Thymus (tissue), 11 donors: ENCODE measurements around the gene C1orf50. TPM values are rescaled to one million over a fixed set of nuclear protein-coding genes. Genes with fewer than 3 reads are reported as not detected.

ENCODE experiments used
- DNase-seq, 9 donors: peaks; one replicate each; pipeline ENCODE4 v3.0.0-alpha.2; 2013; ENCODE audit warnings: low spot score in 9 of 9, low read depth in 6 of 9, missing footprints in 1 of 9
- H3K27ac ChIP-seq, 2 donors: one replicate each; pipeline ENCODE4 v1.5.1; 2013; ENCODE audit warnings: control low read depth in 1 of 2, low read depth in 1 of 2, low read length in 1 of 2, mild to moderate bottlenecking in 1 of 2, moderate library complexity in 1 of 2
- H3K27me3 ChIP-seq, 2 donors: one replicate each; pipeline ENCODE4 v1.5.1; 2013; ENCODE audit warnings: low read length in 1 of 2; ENCODE audit not compliant: control insufficient read depth in 2 of 2, insufficient read depth in 1 of 2
- H3K36me3 ChIP-seq, 2 donors: one replicate each; pipeline ENCODE4 v1.5.1; 2013; ENCODE audit warnings: low read length in 1 of 2, mild to moderate bottlenecking in 1 of 2, moderate library complexity in 1 of 2; ENCODE audit not compliant: control insufficient read depth in 2 of 2, insufficient read depth in 2 of 2
- H3K4me1 ChIP-seq, 2 donors: one replicate each; pipeline ENCODE4 v1.5.1; 2013; ENCODE audit warnings: low read length in 2 of 2; ENCODE audit not compliant: control insufficient read depth in 2 of 2, insufficient read depth in 2 of 2
- H3K4me3 ChIP-seq, 2 donors: one replicate each; pipeline ENCODE4 v1.5.1; 2013; ENCODE audit warnings: low read length in 2 of 2, control low read depth in 1 of 2, mild to moderate bottlenecking in 1 of 2
- H3K9me3 ChIP-seq, 2 donors: one replicate each; pipeline ENCODE4 v1.5.1; 2013; ENCODE audit warnings: low read length in 1 of 2, mild to moderate bottlenecking in 1 of 2; ENCODE audit not compliant: control insufficient read depth in 2 of 2, insufficient read depth in 1 of 2
- WGBS: extraction: QIAGEN DNeasy Blood & Tissue Kit; methylation state at CpG from one replicate; pipeline ENCODE4 v1.1.7; 2013; 5-methylcytosine and 5-hydroxymethylcytosine counted together
- polyA plus RNA-seq: library from polyadenylated mRNA; stranded (reverse); fragments of 200-250 nt; gene quantifications from one replicate; pipeline ENCODE4 v1.2.3, GENCODE V29; 2013
- total RNA-seq: library from RNA; stranded (reverse); fragments of 120-200 nt; gene quantifications from one replicate; pipeline ENCODE4 v1.2.4, GENCODE V29; 2013
- donor health status: healthy.

Gene C1orf50
- total and polyA plus RNA-seq, 2 donors, result 4.0 TPM

DNA sequence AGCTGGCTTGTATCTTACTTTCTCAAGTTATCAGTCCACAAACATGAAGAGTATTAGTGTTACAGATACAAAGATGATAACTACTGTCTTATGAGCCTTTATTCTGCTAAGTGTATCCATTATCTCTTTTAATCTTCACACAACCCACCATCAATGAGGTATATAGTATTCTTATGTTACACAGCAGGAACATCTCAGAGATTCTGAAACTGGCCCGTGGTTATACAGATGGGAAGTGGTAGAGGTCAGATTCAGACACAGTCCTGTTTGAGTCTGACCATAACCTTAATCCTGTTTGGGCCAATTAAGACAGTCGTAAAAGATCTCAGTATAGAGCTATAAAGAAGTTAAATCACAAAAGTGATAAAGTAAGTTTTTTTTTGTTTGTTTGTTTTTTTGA, 12.7 kb downstream of the C1orf50 start:
- H3K27ac ChIP-seq, result no peak overlapping the region
- peaks cover 0 to 2% of the 10 kb centered on the region in 2 donors for H3K27me3 ChIP-seq
- no peak for DNase-seq
- H3K9me3 ChIP-seq, result no peaks in the 10 kb centered on the region
- WGBS, result 93% methylated on average over 2 of the region's 2 CpGs
- H3K36me3 ChIP-seq, result peaks cover 35 to 56% of the 10 kb centered on the region in 2 donors
- H3K4me3 ChIP-seq, result no peak overlapping the region
- H3K4me1 ChIP-seq, result peaks cover under 1 to 3% of the 10 kb centered on the region in 2 donors

DNA sequence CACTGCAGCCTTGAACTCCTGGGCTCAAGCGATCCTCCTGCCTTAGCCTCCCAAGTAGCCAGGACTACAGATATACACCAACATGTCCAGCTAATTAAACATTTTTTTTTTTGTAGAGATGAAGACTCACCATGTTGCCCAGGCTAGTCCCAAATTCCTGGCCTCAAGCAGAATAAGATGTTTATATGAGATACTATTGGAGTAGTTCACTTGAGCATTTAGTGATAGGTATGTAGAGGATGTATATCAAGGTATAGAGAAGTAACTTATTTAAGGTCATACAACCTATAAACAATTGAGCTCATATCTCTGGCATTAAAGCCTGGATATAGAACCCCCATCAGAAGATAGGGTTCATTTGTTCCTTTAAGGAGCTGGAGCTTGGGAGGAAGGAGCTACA, 13.1 kb downstream of the C1orf50 start:
- H3K4me3 ChIP-seq, result no peak overlapping the region
- 98% methylated on average over 1 of the region's 1 CpG for WGBS
- H3K4me1 ChIP-seq, result peaks cover 5 to 8% of the 10 kb centered on the region in 2 donors
- DNase-seq, result no peak
- no peaks in the 10 kb centered on the region for H3K9me3 ChIP-seq
- no peak overlapping the region for H3K27ac ChIP-seq
- peaks cover 32 to 52% of the 10 kb centered on the region in 2 donors for H3K36me3 ChIP-seq
- peaks cover 0 to 6% of the 10 kb centered on the region in 2 donors for H3K27me3 ChIP-seq

DNA sequence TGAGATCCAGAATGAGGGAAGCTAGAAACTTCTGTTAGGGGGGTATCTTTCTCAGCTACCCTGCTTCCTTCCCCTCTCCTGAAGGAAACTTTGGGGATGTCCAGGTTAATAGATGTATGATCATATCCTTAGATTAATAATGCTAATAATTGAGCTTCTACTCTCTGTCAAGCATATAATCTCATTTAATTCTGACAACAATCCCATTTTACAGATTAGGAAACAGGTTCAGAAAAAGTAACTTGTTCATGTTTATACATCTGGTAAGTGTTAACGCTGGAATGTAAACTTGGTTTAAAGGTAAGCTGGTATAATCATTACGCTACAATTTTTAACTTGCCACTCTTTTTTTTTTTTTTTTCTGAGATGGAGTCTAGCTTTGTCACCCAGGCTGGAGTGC, 16.0 kb downstream of the C1orf50 start:
- no peak overlapping the region for H3K27ac ChIP-seq
- H3K9me3 ChIP-seq, result no peaks in the 10 kb centered on the region
- H3K4me3 ChIP-seq, result no peak overlapping the region
- H3K27me3 ChIP-seq, result peaks cover 0 to 6% of the 10 kb centered on the region in 2 donors
- DNase-seq, result no peak
- H3K4me1 ChIP-seq, result peaks cover 5 to 14% of the 10 kb centered on the region in 2 donors
- WGBS, result 98% methylated on average over 2 of the region's 2 CpGs
- H3K36me3 ChIP-seq, result peaks cover 7 to 25% of the 10 kb centered on the region in 2 donors

DNA sequence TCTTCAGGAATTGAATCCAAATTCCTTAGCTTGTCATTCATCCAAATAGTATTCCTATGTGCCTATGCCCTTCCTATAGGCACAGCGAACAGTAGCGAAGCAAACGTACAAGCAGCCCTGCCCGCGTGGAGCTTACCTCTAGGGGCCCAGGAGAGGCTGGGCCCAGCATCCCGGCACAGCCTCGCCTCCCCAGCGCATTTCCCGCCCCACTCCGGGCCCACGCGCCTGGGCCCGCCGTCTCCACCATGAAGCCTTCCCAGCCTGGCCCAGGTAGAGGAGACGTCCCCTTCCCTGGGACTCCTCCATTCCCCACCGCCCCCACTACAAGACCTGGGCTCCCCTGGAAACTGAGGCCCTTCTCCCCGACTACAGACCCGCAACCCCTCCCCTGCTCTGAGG, 17.5 kb downstream of the C1orf50 start:
- Histone ChIP-seq H3K27me3 (peaks cover 0 to 6% of the 10 kb centered on the region in 2 donors), H3K4me3 (peak overlapping the region; percentile 33 to 42), H3K9me3 (no peaks in the 10 kb centered on the region), H3K36me3 (peaks cover 3 to 21% of the 10 kb centered on the region in 2 donors), H3K4me1 (peaks cover 5 to 14% of the 10 kb centered on the region in 2 donors), H3K27ac (no peak overlapping the region)
- no peak for DNase-seq
- WGBS, result 93% methylated on average over 18 of the region's 18 CpGs

DNA sequence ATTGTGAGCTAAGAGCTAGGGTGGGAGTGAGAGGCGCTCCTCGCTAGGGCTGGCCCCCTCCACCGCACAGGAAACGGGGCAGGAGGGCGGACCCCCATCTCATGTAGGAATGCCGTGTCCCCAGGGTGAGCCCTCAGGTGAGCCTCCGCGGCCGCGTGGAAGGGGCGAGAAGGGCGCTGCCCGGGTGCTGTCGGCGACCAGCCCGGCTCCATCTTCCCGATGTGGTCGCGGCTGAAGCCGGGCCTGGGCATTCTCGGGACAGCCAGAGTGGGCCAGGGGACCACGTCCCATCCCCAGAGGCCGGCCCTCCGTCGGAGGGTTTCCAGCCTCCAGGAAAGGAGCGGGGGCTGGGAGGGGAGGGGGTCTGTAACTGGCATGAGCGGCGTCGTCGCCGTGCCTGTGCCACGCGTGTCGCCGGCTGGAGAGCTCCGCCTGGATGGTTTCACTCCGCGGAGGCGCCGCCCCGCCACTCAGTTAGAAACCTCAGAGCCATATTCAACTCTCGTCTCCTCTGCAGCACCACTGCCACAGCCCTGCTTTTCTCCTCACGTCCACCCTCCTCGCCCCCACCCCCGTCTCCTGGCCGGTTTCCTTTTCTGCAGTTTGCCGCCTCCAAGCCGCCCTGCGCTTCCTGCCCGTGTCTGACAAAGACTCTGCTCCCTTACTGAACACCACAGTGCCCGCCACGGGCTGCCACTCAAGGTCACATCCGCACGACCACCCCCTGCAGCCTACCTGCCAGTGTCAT, 18.1 kb downstream of the C1orf50 start, which contains the start of gene TMEM269:
Gene TMEM269, plus strand, starts transcription at position 46 of the 748 bp plus-strand sequence. CDS start 4,903 bp downstream, outside the sequence.
- Histone ChIP-seq H3K4me3 (peak within 1 kb of the TSS; percentile 33 to 42), H3K9me3 (no peaks in the 10 kb centered on the region), H3K4me1 (peaks cover 5 to 14% of the 10 kb centered on the region in 2 donors), H3K27me3 (peaks cover 0 to 6% of the 10 kb centered on the region in 2 donors), H3K36me3 (peaks cover 3 to 21% of the 10 kb centered on the region in 2 donors), H3K27ac (no peak within 1 kb of the TSS)
- peak in 2 of 9 donors; percentile 47 to 65 for DNase-seq
- WGBS, result 8% methylated on average over 54 of the region's 54 CpGs

DNA sequence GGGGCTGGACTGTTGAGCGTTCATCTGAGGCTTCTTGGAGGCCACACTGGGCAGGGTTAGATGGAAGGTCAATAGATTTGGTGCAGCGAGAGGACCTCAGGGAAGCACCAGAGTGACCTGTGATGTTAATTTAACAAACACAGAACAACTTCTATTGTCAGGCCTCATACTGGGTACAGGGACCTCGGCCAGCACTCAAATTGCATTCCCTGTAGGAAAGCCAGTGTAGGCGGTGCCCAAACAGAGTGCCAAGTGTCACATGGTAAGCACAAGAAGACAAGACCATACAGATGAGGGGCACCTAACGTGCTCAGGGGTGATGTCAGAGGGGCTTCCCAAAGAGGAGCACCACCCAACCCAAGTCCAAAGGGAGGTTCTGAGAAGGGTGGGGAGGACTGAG, 19.0 kb downstream of the C1orf50 start:
- Histone ChIP-seq H3K27ac (no peak overlapping the region), H3K9me3 (no peaks in the 10 kb centered on the region), H3K36me3 (peaks cover 3 to 16% of the 10 kb centered on the region in 2 donors), H3K4me3 (no peak overlapping the region), H3K27me3 (peaks cover 0 to 6% of the 10 kb centered on the region in 2 donors), H3K4me1 (peaks cover 5 to 14% of the 10 kb centered on the region in 2 donors)
- WGBS, result 96% methylated on average over 5 of the region's 5 CpGs
- DNase-seq, result no peak

DNA sequence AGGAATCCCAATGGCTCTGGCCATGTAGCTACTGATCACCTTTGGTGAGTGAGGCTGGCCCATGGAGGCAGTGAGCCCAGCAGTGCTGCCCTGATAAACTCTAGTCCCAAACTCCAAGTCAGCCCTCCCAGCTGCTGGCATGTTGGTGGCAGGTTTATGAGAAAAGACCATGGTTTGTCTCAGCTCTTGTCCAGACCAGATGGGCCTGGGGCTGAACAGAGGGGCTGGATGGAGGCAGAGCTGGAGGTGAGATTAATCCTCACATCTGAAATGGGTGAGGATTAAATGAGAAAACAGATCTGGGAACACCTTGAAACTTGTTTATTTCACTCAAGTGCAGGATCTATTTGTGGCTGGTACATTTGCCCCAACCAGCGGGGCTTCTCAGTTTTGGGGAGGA, 21.0 kb downstream of the C1orf50 start:
- DNase-seq, result no peak
- H3K4me1 ChIP-seq, result peaks cover 5 to 14% of the 10 kb centered on the region in 2 donors
- no peaks in the 10 kb centered on the region for H3K9me3 ChIP-seq
- WGBS, result 100% methylated on average over 1 of the region's 1 CpG
- no peak overlapping the region for H3K27ac ChIP-seq
- no peak overlapping the region for H3K4me3 ChIP-seq
- peaks cover 0 to 6% of the 10 kb centered on the region in 2 donors for H3K27me3 ChIP-seq
- peaks cover 0 to 7% of the 10 kb centered on the region in 2 donors for H3K36me3 ChIP-seq

DNA sequence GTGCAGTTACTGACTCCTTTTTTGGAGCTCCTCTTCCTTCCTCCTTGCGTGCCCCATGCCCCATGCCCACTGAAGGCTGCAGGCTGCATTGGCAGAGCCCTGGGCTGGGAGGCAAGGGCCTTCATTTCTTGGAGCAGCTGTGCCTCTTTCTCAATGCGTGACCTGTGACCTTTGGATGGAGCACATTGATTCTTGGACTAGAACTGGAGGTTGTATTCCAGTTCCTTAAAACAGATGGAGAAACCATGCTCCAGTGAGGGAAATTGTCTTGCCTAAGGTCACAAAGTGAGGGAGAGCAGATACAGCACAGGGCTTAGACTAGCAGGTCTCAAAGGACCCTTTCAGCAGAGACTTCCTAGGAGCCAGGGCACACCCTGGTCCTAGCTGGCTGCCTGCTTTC, 26.8 kb downstream of the C1orf50 start:
- no peaks in the 10 kb centered on the region for H3K27me3 ChIP-seq
- no peaks in the 10 kb centered on the region for H3K36me3 ChIP-seq
- H3K4me1 ChIP-seq, result peaks cover 5 to 17% of the 10 kb centered on the region in 2 donors
- DNase-seq, result no peak
- H3K27ac ChIP-seq, result no peak overlapping the region
- 97% methylated on average over 2 of the region's 2 CpGs for WGBS
- no peaks in the 10 kb centered on the region for H3K9me3 ChIP-seq
- H3K4me3 ChIP-seq, result no peak overlapping the region

DNA sequence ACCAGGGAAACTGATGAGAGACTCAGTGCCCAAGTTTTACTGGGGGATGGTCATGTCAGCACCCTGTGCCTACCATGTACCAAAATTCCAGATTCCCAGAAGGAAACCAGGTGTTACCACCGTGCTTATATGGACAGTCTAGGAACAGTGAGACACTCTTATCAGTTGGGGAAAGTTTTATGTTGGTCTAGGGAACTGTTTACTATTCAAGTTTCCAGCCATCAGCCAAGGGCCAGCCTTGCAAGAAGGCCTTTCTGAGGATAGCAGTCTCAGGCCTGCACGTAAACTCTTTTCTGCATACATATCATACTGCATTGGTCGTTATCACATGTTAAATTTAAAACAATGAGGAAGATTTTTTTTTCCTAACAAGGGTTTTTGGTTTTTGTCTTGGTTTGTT, 30.4 kb downstream of the C1orf50 start:
- Histone ChIP-seq H3K4me1 (peaks cover 5 to 17% of the 10 kb centered on the region in 2 donors), H3K27me3 (no peaks in the 10 kb centered on the region), H3K9me3 (no peaks in the 10 kb centered on the region), H3K27ac (no peak overlapping the region), H3K36me3 (no peaks in the 10 kb centered on the region), H3K4me3 (no peak overlapping the region)
- DNase-seq, result no peak
- 98% methylated on average over 3 of the region's 3 CpGs for WGBS
